Muscle of leg (tissue), 11 donors: ENCODE data around the gene CUX1. TPM values are rescaled to one million over a fixed set of nuclear protein-coding genes. Genes with fewer than 3 reads are reported as not detected.

Source experiments
- DNase-seq: peaks from one replicate; pipeline ENCODE4 v3.0.0; 2013
- H3K27ac ChIP-seq: one replicate; pipeline ENCODE4 v1.5.1; 2013; ENCODE audit warnings: mild to moderate bottlenecking, low read length, control low read depth
- H3K27me3 ChIP-seq: one replicate; pipeline ENCODE4 v1.6.1; 2013; ENCODE audit warnings: low read length; ENCODE audit not compliant: control insufficient read depth, insufficient read depth
- H3K36me3 ChIP-seq: one replicate; pipeline ENCODE4 v1.6.1; 2013; ENCODE audit warnings: low read length; ENCODE audit not compliant: control insufficient read depth, insufficient read depth
- H3K4me1 ChIP-seq: one replicate; pipeline ENCODE4 v1.6.1; 2013; ENCODE audit warnings: low read length; ENCODE audit not compliant: control insufficient read depth, insufficient read depth
- H3K4me3 ChIP-seq: one replicate; pipeline ENCODE4 v1.5.1; 2013; ENCODE audit warnings: low read length, control low read depth
- H3K9me3 ChIP-seq: replicated peaks from 2 replicates; pipeline ENCODE4 v1.6.1; 2013; ENCODE audit warnings: low read depth, low read length; ENCODE audit not compliant: control insufficient read depth
- WGBS: methylation state at CpG from one replicate; pipeline ENCODE4 v1.1.5; 2013; ENCODE audit warnings: missing lambda C conversion rate; ENCODE audit not compliant: insufficient coverage; 5-methylcytosine and 5-hydroxymethylcytosine counted together
- polyA plus RNA-seq, 8 donors: library from polyadenylated mRNA; unstranded; fragments of 120-200 nt; gene quantifications; one replicate each; pipeline versions ENCODE4 v1.2.1 to v1.2.3, GENCODE V29; 2013; ENCODE audit warnings: inconsistent platforms in 1 of 8, low replicate concordance in 1 of 8; ENCODE audit not compliant: insufficient read length in 8 of 8, insufficient read depth in 1 of 8
- total RNA-seq: library from RNA; stranded (reverse); fragments of 120-200 nt; gene quantifications from one replicate; pipeline ENCODE4 v1.2.4, GENCODE V29; 2013

CUX1 gene
- total and polyA plus RNA-seq, 9 donors: 29.4 to 46.9 (median 40.8) TPM

GRCh38 chr7:101814081-101814990 is 3.1 kb upstream of the CUX1 start:
- WGBS: under 1% methylated on average over 56 of the region's 74 CpGs
- peaks cover 14% of the 10 kb centered on the region for H3K4me1 ChIP-seq

GRCh38 chr7:101814991-101815825 is 2.2 kb upstream of the CUX1 start:
- peaks cover 19% of the 10 kb centered on the region for H3K27me3 ChIP-seq
- H3K36me3 ChIP-seq: peaks cover 2% of the 10 kb centered on the region
- no peaks in the 10 kb centered on the region for H3K9me3 ChIP-seq
- peaks cover 14% of the 10 kb centered on the region for H3K4me1 ChIP-seq
- peak; percentile 61 for DNase-seq
- H3K4me3 ChIP-seq: peak overlapping the region; percentile 65
- H3K27ac ChIP-seq: no peak overlapping the region
- WGBS: under 1% methylated on average over 64 of the region's 89 CpGs

More at GRCh38 chr7:101814081-101814990, 3.1 kb upstream of the CUX1 start:
- no peaks in the 10 kb centered on the region for H3K9me3 ChIP-seq
- peak overlapping the region; percentile 65 for H3K4me3 ChIP-seq
- H3K27me3 ChIP-seq: peaks cover 19% of the 10 kb centered on the region
- peak; percentile 67 for DNase-seq
- no peaks in the 10 kb centered on the region for H3K36me3 ChIP-seq
- H3K27ac ChIP-seq: no peak overlapping the region

- 0% methylated on average over 31 of the region's 113 CpGs for WGBS
- DNase-seq: peak; percentile 93
- Histone ChIP-seq H3K9me3 (no peaks in the 10 kb centered on the region), H3K4me1 (peaks cover 14% of the 10 kb centered on the region), H3K4me3 (peak overlapping the region; percentile 58), H3K27me3 (peaks cover 18% of the 10 kb centered on the region), H3K27ac (peak overlapping the region; percentile 15), H3K36me3 (peaks cover 2% of the 10 kb centered on the region)
Measured at GRCh38 chr7:101815826-101816594, 1.4 kb upstream of the CUX1 start.

GRCh38 chr7:101816595-101817470 is 593 bp upstream of the CUX1 start:
- DNase-seq: peak; percentile 65
- peaks cover 16% of the 10 kb centered on the region for H3K27me3 ChIP-seq
- H3K27ac ChIP-seq: no peak overlapping the region
- H3K9me3 ChIP-seq: no peaks in the 10 kb centered on the region
- peaks cover 14% of the 10 kb centered on the region for H3K4me1 ChIP-seq
- peak overlapping the region; percentile 56 for H3K4me3 ChIP-seq
- H3K36me3 ChIP-seq: peaks cover 2% of the 10 kb centered on the region
- under 1% methylated on average over 129 of the region's 130 CpGs for WGBS

GRCh38 chr7:101818287-101819071 is 1.1 kb downstream of the CUX1 start:
- H3K4me1 ChIP-seq: peaks cover 20% of the 10 kb centered on the region
- DNase-seq: no peak
- WGBS: 79% methylated on average over 6 of the region's 14 CpGs
- H3K9me3 ChIP-seq: no peaks in the 10 kb centered on the region
- no peak overlapping the region for H3K27ac ChIP-seq
- H3K36me3 ChIP-seq: peaks cover 2% of the 10 kb centered on the region
- peaks cover 11% of the 10 kb centered on the region for H3K27me3 ChIP-seq
- no peak overlapping the region for H3K4me3 ChIP-seq

DNA sequence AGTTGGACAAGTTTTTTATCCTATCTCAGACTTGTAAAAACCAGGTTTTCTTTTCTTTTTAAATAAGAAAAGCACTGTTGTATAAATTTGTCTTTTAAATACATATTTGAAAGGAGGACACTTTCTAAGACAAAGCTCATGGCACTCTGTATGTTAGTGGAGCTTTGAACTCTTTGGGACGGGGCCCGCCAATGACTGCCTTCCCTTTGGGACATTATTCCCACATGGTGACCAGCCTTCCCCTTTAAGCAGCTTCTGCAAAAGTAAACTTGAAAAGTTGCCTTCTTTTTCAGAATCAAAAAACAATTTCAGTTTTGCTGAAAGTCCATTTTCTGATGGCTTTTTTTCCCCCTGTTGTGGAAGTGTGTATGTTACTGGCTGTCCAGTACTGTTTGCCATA is 1.8 kb downstream of the CUX1 start:
- DNase-seq: no peak
- Histone ChIP-seq H3K27me3 (peaks cover 11% of the 10 kb centered on the region), H3K27ac (no peak overlapping the region), H3K36me3 (peaks cover 2% of the 10 kb centered on the region), H3K4me1 (peaks cover 20% of the 10 kb centered on the region), H3K4me3 (no peak overlapping the region), H3K9me3 (no peaks in the 10 kb centered on the region)
- WGBS: no CpG with 5 or more reads among the region's 2 CpGs

DNA sequence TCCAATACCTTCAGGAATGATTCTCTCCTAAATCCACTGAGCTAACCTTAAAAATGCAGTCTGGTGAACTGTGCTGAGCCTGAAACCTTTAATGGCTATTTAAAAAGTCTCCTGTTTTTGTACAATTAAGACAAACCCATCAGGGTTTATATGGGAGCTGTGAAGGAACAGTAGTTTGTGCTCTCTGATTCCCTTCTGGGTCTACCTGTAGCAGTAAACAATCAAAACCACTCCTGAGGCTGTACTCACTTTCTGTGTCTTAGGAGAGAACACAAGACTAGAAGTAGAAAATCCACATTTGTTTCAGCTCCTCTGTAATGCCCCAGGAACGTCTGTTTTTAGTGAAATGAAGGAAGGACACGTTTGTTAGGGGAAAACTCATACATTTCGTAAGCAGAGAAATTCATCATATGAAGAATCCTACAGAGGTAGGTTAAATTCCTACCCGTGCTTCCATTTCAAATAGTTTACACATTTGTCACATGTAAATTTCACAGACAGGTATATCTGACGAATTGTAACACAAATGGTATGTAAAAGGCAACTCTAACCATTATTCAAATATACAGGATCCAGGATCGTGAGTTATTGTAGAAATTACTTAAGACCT is 2.6 kb downstream of the CUX1 start:
- Histone ChIP-seq H3K36me3 (peaks cover 2% of the 10 kb centered on the region), H3K27ac (no peak overlapping the region), H3K9me3 (no peaks in the 10 kb centered on the region), H3K4me1 (peaks cover 13% of the 10 kb centered on the region), H3K27me3 (peaks cover 5% of the 10 kb centered on the region), H3K4me3 (no peak overlapping the region)
- no CpG with 5 or more reads among the region's 6 CpGs for WGBS
- DNase-seq: no peak

DNA sequence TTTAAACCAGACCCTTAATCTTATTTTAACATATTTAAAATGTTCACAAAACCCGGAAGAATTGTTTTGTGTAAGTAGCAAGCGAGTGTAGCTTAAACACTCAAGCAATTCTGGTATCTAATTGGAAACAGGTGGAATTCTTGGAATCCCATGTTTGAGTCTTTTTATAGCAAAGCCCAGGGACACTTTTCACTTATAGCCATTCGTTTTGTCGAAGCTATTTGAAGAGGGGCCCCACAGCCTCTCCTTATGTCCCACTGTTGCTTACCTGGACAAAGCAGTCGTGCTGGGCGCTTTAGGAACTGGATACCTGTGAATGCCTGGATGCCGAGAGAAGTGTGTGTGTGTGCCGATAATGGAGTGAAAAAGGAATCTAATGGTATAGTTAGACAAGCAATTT is 3.3 kb downstream of the CUX1 start:
- H3K4me1 ChIP-seq: peaks cover 10% of the 10 kb centered on the region

More for the DNA sequence above, 3.3 kb downstream of the CUX1 start:
- peaks cover 3% of the 10 kb centered on the region for H3K27me3 ChIP-seq
- no peaks in the 10 kb centered on the region for H3K9me3 ChIP-seq
- WGBS: 59% methylated on average over 2 of the region's 8 CpGs
- H3K4me3 ChIP-seq: no peak overlapping the region
- peak; percentile 85 for DNase-seq
- peaks cover 6% of the 10 kb centered on the region for H3K36me3 ChIP-seq
- H3K27ac ChIP-seq: no peak overlapping the region
